ENCODE results near the gene COL28A1.
A peak's percentile ranks its signal among the peaks of the same experiment; 100 is the strongest.
"Not testable (repeated sequence)": the region's sequence is repeated elsewhere in the genome, so short reads cannot be mapped to it uniquely, and the experiment has no call there.

Gene COL28A1

GRCh38 chr7:7535691-7536090, at the start of gene COL28A1:
Gene COL28A1 (minus strand): TSS chr7:7535873. CDS start chr7:7532875, 2,998 bp downstream.
- no peak for DNase-seq

DNA sequence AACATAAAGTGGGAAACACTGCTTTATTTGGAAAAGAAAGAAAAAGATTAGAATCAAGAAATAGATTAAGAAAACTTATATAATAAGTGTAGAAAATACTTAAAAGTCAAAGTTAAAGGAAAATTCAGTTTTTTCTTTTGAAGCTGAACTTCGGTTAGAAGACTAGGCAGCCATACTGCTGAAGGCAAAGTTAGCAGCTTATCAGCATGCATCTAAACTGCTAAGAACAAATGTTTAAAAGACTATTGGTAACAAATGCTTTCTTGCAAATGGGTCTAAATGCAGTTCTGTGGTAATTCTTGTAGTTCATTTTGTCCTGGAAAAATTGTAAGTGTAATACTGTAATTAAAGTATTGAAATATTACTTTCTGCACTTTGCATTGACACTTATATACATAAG, 49.0 kb upstream of the COL28A1 start:
- no peak for DNase-seq

GRCh38 chr7:7583731-7584130, 48.1 kb upstream of the COL28A1 start:
- DNase-seq: no peak

DNA sequence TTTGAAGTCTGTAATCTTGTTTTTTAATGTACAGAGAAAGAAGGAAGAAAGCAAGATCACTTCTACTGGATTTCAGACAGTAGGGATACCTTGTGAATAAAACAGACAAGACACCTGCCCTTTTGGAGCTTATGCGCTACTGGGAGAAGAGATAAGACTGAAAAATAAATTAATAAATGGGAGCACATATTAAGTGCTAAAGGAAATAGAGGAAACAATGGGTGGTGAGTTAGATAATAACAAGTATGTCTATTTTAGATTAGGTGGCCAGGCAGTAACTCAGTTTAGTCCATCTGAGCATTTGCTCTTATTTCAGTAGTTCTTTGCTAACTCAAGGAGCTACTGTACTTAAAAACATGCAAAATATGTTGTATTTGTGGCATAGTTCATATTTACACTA, 46.9 kb upstream of the COL28A1 start:
- DNase-seq: no peak

DNA sequence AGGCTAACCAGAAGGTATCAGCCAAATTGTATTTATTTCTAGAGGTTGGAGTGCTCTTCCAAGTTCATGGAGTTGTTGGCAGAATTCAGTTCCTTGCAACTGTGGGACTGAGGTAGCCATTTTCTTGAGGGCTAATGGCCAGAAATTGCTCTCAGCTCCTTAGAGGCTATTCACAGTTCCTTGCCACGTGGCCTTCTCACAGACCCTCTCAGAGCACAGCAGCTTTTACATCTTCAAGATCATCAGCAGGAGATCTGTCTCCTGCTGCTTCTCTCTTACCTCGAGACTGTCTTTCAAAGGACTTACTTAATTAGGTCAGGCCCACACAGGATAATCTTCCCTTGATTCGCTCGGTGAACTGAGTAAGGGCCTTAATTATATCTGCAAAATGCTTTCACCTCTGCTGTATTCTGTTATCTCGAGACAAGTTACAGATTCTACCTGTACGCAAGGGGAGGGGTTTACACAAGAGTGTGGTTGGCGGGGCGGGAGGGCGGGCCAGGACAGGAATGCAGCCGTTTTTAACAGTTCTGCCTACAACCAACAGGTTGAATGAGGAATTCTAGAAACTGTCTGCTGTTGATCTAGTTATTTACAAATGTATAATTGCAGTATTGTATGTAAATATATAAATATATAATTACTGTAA, 46.0 kb upstream of the COL28A1 start:
- DNase-seq: no peak

DNA sequence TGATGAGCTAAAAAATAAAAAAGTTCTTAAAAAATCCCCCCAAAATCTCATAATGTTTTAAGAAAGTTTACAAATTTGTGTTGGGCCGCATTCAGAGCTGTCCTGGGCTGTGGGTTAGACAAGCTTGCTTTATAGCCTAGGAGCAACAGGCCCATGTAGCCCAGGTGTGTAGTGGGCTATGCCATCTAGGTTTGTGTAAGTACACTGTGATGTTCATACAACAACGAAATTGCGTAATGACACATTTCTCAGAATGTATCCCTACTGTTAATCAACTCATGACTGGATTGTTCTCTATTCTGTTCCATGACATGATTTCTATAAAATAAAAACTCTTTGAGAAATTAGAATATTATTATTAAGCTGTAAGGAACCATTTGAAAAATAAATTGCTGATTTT, 44.0 kb upstream of the COL28A1 start:
- DNase-seq: no peak

GRCh38 chr7:7577888-7578287, 42.2 kb upstream of the COL28A1 start:
- no peak for DNase-seq

- DNase-seq: no peak
These were observed 40.7 kb upstream of the COL28A1 start for GRCh38 chr7:7576344-7576743.

DNA sequence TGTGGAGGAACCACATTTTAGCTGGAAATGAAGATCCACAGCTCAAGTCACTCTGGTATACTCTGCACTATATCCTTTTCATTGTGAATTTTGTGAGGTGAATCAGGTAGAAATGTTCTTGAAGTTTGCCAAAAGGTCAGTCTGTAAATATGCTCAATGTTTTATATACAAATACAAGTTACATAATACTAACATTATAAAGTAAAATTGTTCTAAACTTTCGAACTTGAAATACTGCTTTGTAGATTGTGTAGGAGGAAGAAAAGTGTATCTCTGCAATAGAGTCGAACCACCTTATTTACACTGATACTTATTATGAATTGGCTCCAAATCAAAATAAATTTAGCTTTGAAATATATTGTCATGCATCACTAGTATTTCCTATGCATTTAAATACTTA, 38.0 kb upstream of the COL28A1 start:
- no peak for DNase-seq

DNA sequence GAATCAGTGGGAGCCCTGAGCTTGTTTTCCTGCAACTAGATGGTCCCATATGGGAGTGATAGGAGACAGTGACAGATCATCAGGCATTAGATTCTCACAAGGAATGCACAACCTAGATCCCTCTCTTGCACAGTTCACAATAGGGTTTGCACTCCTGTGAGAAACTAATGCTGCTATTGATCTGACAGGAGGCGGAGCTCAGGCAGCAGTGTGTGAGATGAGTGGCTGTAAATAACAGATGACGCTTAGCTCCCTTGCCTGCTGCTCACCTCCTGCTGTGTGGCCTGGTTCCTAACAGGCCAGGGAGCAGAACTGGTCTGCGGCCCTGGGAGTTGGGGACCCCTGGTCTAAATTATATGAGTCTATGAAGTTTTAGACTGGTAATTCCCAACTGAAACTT, 34.9 kb upstream of the COL28A1 start:
- DNase-seq: no peak

GRCh38 chr7:7569615-7570014, 33.9 kb upstream of the COL28A1 start:
- no peak for DNase-seq

DNA sequence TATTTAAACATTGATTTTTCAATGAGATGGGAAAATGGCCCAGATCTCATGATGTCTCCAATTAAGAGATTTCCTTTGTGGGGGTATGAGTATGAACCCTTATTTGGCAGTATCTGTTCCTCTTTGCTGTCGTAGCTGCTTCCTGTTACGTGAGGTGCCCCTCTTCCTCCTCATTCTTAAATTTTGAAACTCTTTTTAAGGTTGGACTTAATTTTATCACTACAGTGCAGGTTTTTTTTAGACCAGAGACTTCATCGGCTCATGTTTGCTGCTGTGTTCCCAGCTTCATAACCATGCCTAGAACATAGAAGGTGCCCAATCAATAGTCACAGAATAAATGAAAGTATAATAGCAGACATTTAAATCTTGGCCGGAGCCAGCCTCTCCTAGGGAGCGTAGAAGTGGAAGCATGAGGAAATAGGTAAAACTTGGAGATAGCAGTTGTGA, 33.4 kb upstream of the COL28A1 start:
- no peak for DNase-seq

GRCh38 chr7:7568553-7568952, 32.9 kb upstream of the COL28A1 start:
- no peak for DNase-seq

- DNase-seq: no peak
These were observed 32.3 kb upstream of the COL28A1 start for GRCh38 chr7:7567898-7568531.

- DNase-seq: peak; percentile 54
These were observed 31.3 kb upstream of the COL28A1 start, which contains the start of gene MIOS for GRCh38 chr7:7566651-7567611. Gene MIOS (plus strand): TSS chr7:7566884. CDS start chr7:7572476, 5,592 bp downstream.

DNA sequence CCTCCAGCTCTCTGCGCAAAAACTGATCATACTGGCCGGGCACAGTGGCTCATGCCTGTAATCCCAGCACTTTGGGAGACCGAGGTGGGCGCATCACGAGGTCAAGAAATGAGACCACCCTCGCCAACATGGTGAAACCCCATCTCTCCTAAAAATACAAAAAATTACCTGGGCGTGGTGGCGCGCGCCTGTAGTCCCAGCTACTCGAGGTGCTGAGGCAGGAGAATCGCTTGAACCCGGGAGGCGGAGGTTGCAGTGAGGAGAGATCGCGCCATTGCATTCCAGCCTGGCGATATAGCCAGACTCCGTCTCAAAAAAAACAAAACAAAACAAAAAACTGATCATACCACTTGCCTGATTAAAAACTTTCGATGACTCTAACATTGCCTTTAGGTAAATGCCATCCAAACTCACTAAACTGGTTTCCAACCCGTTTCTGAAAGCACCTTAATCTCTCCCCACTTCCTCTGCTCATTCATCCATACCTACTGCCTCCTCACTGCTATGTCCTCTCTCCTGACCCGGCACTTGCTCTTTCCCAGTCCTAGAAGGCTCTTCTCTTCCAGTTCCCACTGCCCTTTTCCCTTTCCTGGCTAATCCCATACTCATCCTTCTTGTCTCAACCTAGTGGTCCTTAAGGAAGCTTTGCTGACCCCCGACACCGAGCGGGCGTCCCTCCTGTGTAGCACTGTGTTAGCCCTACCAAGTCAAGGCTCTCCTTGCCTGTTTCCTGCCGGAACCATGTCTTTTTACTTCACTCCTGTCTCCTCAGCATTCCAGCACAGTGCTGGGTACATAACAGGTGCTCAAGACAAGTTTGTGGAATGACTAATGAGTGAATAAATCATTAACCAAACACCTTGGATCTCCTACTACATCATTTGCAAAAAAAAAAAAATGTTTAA, 30.3 kb upstream of the COL28A1 start:
- peak; percentile 4 for DNase-seq

DNA sequence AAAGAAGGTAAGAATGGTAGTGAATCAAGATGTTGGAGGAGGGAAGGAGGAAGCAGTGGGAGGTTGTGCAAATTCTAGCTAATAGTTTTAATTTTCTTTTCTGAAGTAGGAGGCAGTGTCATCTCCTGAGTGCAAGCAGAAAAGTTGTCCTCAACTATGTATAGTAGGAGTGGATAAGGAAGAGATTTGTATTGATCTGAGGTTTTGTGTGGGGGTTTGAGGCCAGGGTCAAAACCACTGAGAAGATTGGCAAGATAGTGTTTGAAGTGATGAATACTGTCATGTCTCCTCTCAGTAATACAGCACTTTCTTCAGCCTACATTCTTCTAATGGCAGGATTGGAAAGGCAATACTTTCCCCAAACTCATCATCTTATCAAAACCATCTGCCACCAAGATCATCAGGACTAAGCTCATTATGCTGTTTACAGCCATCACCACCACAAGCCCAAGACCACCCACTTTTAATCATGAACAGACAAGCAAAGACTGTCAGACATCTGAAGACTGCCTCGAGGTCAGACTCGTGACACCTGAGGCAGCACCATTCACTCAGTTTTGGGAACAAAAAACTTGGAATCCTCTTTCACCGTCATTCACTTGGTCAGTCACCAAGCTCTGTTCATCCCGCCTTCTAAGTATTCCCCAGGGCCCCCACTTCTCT, 29.5 kb upstream of the COL28A1 start:
- no peak for DNase-seq

- no peak for DNase-seq
These were observed 28.7 kb upstream of the COL28A1 start for GRCh38 chr7:7564323-7564780.

DNA sequence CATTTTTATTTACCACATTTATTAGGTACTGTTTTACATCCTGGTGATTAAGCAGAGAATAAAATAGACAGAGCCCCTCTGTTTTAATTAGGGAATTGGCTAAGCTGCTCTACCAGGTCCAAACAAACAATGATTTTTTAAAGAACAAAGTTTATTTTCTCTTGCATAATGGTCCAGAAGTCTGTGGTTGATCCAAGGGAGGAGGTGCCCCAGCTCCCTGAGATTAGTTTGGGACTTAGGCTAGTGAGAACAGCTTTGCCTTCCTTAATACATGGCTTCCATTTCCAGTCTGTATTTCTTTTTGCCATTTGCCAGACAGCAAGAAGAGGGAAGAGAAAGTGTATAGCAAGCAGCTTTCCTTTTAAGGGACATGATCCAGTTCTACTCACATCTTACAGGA, 28.1 kb upstream of the COL28A1 start:
- no peak for DNase-seq

- DNase-seq: no peak
These were observed 27.6 kb upstream of the COL28A1 start for GRCh38 chr7:7563269-7563668.

- no peak for DNase-seq
These were observed 27.1 kb upstream of the COL28A1 start for GRCh38 chr7:7562736-7563135.

DNA sequence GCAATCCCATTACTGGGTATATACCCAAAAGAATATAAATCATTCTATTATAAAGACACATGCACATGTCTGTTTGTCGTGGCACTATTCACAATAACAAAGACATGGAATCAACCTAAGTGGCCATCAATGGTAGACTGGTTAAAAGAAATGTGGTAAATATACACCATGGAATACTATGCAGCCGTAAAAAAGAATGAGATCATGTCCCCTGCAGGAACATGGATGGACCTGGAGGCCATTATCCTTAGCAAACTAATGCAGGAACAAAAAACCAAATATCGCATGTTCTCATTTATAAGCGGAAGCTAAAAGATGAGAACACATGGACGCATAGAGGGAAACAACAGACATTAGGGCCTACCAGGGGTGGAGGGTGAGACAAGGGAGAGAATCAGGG, 25.9 kb upstream of the COL28A1 start:
- DNase-seq: not testable (repeated sequence)

All from NCI-H1048 (cell line).